Measurements from ENCODE around the gene CRYBB3. TPM values are rescaled to one million over a fixed set of nuclear protein-coding genes. Genes with fewer than 3 reads are reported as not detected.

Gene CRYBB3
- polyA plus RNA-seq, 3 donors = not detected

GRCh38 chr22:25205847-25206246 lies 6.2 kb downstream of the CRYBB3 start:
- peak overlapping the region in 1 of 7 donors; percentile 60 for H3K27ac Mint-ChIP-seq
- intact Hi-C loops (cut with micrococcal nuclease) = no loop called here

GRCh38 chr22:25206998-25207397 lies 7.3 kb downstream of the CRYBB3 start:
- H3K4me3 Mint-ChIP-seq = no peak overlapping the region
- Histone ChIP-seq H3K4me2 (replicated peaks; ENCODE audit: extremely low read depth, low read length, poor library complexity, severe bottlenecking) (no peak overlapping the region), H4K20me1 (ENCODE audit: insufficient read depth, low read length) (no peaks in the 10 kb centered on the region), H3K9ac (ENCODE audit: insufficient read depth, low read length, poor library complexity, severe bottlenecking) (no peak overlapping the region), H3K9me3 (replicated peaks in 1 of 2; ENCODE audit: control insufficient read depth in 1 of 2, insufficient read depth in 1 of 2, low read length in 2 of 2) (no peaks in the 10 kb centered on the region), H3K36me3 (replicated peaks in 1 of 2; ENCODE audit: control insufficient read depth in 1 of 2, insufficient read depth in 2 of 2, low read length in 2 of 2) (no peaks in the 10 kb centered on the region), H3K27ac (ENCODE audit: low read depth in 1 of 2, low read length in 2 of 2) (no peak overlapping the region), H3K4me1 (ENCODE audit: control insufficient read depth in 1 of 2, insufficient read depth in 2 of 2, low read length in 2 of 2) (no peaks in the 10 kb centered on the region), H2AFZ (ENCODE audit: insufficient read depth, low read depth, low read length, poor library complexity, severe bottlenecking) (no peak overlapping the region), H3K4me3 (replicated peaks in 1 of 3; ENCODE audit: low read depth in 2 of 3, low read length in 3 of 3) (no peak overlapping the region), H3K79me2 (ENCODE audit: insufficient read depth, low read length) (no peaks in the 10 kb centered on the region), H3K27me3 (ENCODE audit: control insufficient read depth in 2 of 2, insufficient read depth in 2 of 2, low read length in 2 of 2) (no peaks in the 10 kb centered on the region)
- H3K4me1 Mint-ChIP-seq = no peaks in the 10 kb centered on the region
- intact Hi-C loops (cut with micrococcal nuclease) = no loop called here
- no peak for DNase-seq
- WGBS (ENCODE audit: insufficient coverage) = 96% methylated on average over 15 of the region's 21 CpGs
- no peak for TF ChIP-seq CTCF (IDR thresholded peaks at IDR 0.05)
- no peak overlapping the region for H3K27ac Mint-ChIP-seq
- peaks cover 0 to 4% (median 3%) of the 10 kb centered on the region in 3 donors for H3K27me3 Mint-ChIP-seq (ENCODE audit: low read depth in 3 of 3)
- H3K36me3 Mint-ChIP-seq = no peaks in the 10 kb centered on the region
- H3K9me3 Mint-ChIP-seq = peaks cover 0 to 2% (median 0%) of the 10 kb centered on the region in 7 donors

More at GRCh38 chr22:25205847-25206246, 6.2 kb downstream of the CRYBB3 start:
- H2AFZ ChIP-seq (ENCODE audit: insufficient read depth, low read depth, low read length, poor library complexity, severe bottlenecking) = no peak overlapping the region
- H3K79me2 ChIP-seq (ENCODE audit: insufficient read depth, low read length) = no peaks in the 10 kb centered on the region
- H3K36me3 ChIP-seq (replicated peaks in 1 of 2; ENCODE audit: control insufficient read depth in 1 of 2, insufficient read depth in 2 of 2, low read length in 2 of 2) = no peaks in the 10 kb centered on the region
- no peaks in the 10 kb centered on the region for H3K4me1 Mint-ChIP-seq
- no peaks in the 10 kb centered on the region for H4K20me1 ChIP-seq (ENCODE audit: insufficient read depth, low read length)
- H3K4me1 ChIP-seq (ENCODE audit: control insufficient read depth in 1 of 2, insufficient read depth in 2 of 2, low read length in 2 of 2) = no peaks in the 10 kb centered on the region
- H3K27me3 ChIP-seq (ENCODE audit: control insufficient read depth in 2 of 2, insufficient read depth in 2 of 2, low read length in 2 of 2) = no peaks in the 10 kb centered on the region
- no peak overlapping the region for H3K9ac ChIP-seq (ENCODE audit: insufficient read depth, low read length, poor library complexity, severe bottlenecking)
- H3K27me3 Mint-ChIP-seq (ENCODE audit: low read depth in 3 of 3) = peaks cover 0 to 7% (median 5%) of the 10 kb centered on the region in 3 donors
- H3K27ac ChIP-seq (ENCODE audit: low read depth in 1 of 2, low read length in 2 of 2) = no peak overlapping the region
- no peak overlapping the region for H3K4me2 ChIP-seq (replicated peaks; ENCODE audit: extremely low read depth, low read length, poor library complexity, severe bottlenecking)
- H3K4me3 ChIP-seq (replicated peaks in 1 of 3; ENCODE audit: low read depth in 2 of 3, low read length in 3 of 3) = no peak overlapping the region
- TF ChIP-seq CTCF (IDR thresholded peaks at IDR 0.05) = no peak
- no peak overlapping the region for H3K4me3 Mint-ChIP-seq
- no CpG with 5 or more reads among the region's 1 CpG for WGBS (ENCODE audit: insufficient coverage)
- peaks cover 0 to 2% (median 0%) of the 10 kb centered on the region in 7 donors for H3K9me3 Mint-ChIP-seq
- DNase-seq = no peak
- H3K9me3 ChIP-seq (replicated peaks in 1 of 2; ENCODE audit: control insufficient read depth in 1 of 2, insufficient read depth in 1 of 2, low read length in 2 of 2) = no peaks in the 10 kb centered on the region
- no peaks in the 10 kb centered on the region for H3K36me3 Mint-ChIP-seq
